Measurements from ENCODE around the gene FER. TPM values are rescaled to one million over a fixed set of nuclear protein-coding genes. Genes with fewer than 3 reads are reported as not detected.

Gene FER
- total and polyA plus RNA-seq, 9 of the 15 experiments (the other 6 are each of a cell fraction or from before 2014, with no cell fraction given), result 6.7 to 18.2 (median 8.9) TPM

- TF ChIP-seq THAP12 (CRISPR knock-in tag; IDR thresholded peaks at IDR 0.05), result no peak
- TF ChIP-seq ZKSCAN3 (CRISPR knock-in tag; IDR thresholded peaks at IDR 0.05), result no peak
- no peak for TF ChIP-seq HDAC3 (IDR thresholded peaks at IDR 0.05; ENCODE audit: borderline replicate concordance, partially characterized antibody)
- TF ChIP-seq HNRNPH1 (optimal IDR thresholded peaks at IDR 0.05; ENCODE audit: low read depth, low read length), result no peak
- TF ChIP-seq ZNF778 (CRISPR knock-in tag; IDR thresholded peaks at IDR 0.05), result no peak
- no peak for TF ChIP-seq SLC30A9 (CRISPR knock-in tag; IDR thresholded peaks at IDR 0.05)
- TF ChIP-seq ZBTB34 (CRISPR knock-in tag; IDR thresholded peaks at IDR 0.05), result no peak
- no peak for TF ChIP-seq YY1 (IDR thresholded peaks at IDR 0.05; ENCODE audit: borderline replicate concordance in 1 of 3, control insufficient read depth in 1 of 3, extremely low read depth in 1 of 3, insufficient read depth in 3 of 3, insufficient read length in 1 of 3, insufficient replicate concordance in 2 of 3, low read depth in 1 of 3, low read length in 2 of 3)
- no peak for TF ChIP-seq MYC (IDR thresholded peaks at IDR 0.05; ENCODE audit: low read depth, low read length)
- no peak for TF ChIP-seq MYC (CRISPR knock-in tag; IDR thresholded peaks at IDR 0.05; ENCODE audit: borderline replicate concordance, low read depth)
- TF ChIP-seq MED1 (CRISPR knock-in tag; IDR thresholded peaks at IDR 0.05; ENCODE audit: borderline replicate concordance), result no peak
- no peak for TF ChIP-seq NFATC3 (IDR thresholded peaks at IDR 0.05)
These were observed 39.2 kb downstream of the FER start (continued) for GRCh38 chr5:108786806-108787483.
